Erythroblast (primary cell): Measurements from ENCODE around the gene HOXA3.

ENCODE experiments used
- DNase-seq, 2 experiments: peaks; one replicate each; lab custom pipeline; 2025; lab: John Stamatoyannopoulos, UW
- GATA1 ChIP-seq: IDR thresholded peaks from 2 replicates; pipeline ENCODE4 v1.6.1; 2011; ENCODE audit warnings: low read depth, mild to moderate bottlenecking, control low read depth, low read length, moderate library complexity
- POLR2A ChIP-seq: IDR thresholded peaks from 2 replicates; pipeline ENCODE4 v1.6.1; 2011; ENCODE audit warnings: mild to moderate bottlenecking, low read length

The HOXA3 gene

GRCh38 chr7:27176962-27177794 lies 24.8 kb upstream of the HOXA3 start:
- no peak for DNase-seq
- TF ChIP-seq POLR2A (no peak), GATA1 (no peak)

GRCh38 chr7:27176524-27176845 lies 24.1 kb upstream of the HOXA3 start:
- TF ChIP-seq GATA1: no peak
- no peak for TF ChIP-seq POLR2A
- DNase-seq: no peak

- DNase-seq: no peak
- no peak for TF ChIP-seq GATA1
- TF ChIP-seq POLR2A: no peak
Observed at GRCh38 chr7:27175626-27176523, 23.5 kb upstream of the HOXA3 start.

- no peak for DNase-seq
- TF ChIP-seq POLR2A (no peak), GATA1 (no peak)
Observed at GRCh38 chr7:27174874-27175625, 22.7 kb upstream of the HOXA3 start.

GRCh38 chr7:27173956-27174873 lies 21.8 kb upstream of the HOXA3 start, which contains the start of gene HOXA10:
HOXA10 (minus strand) TSS chr7:27174320; CDS start chr7:27174306, 14 bp downstream.
- DNase-seq: no peak
- TF ChIP-seq POLR2A (no peak), GATA1 (no peak)

DNA sequence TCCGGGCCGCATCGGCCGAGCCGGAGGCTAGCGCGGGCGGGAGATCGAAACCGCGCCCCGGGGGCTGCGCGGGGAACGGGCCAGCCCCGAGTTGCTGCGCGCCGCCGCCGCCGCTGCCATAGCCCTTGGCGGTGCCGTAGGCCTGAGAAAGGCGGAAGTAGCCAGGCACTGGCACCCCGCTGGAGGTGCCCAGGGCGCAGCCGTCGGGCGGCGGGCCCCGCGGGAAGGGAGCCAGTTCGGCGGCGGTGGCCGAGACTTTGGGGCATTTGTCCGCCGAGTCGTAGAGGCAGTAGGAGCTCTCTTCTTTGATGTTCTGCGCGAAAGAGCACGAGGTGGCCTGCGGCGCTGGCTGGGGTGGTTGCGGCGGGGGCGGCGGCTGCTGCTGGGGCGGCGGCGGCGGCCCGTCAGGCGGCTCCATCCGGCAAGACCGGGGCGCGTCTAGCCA lies 21.1 kb upstream of the HOXA3 start:
- DNase-seq: no peak
- TF ChIP-seq POLR2A (no peak), GATA1 (no peak)

- TF ChIP-seq POLR2A (no peak), GATA1 (no peak)
- DNase-seq: no peak
Observed at GRCh38 chr7:27172823-27173510, 20.6 kb upstream of the HOXA3 start.

- DNase-seq: no peak
- TF ChIP-seq GATA1 (no peak), POLR2A (no peak)
Observed at GRCh38 chr7:27172315-27172774, 20.0 kb upstream of the HOXA3 start.

DNA sequence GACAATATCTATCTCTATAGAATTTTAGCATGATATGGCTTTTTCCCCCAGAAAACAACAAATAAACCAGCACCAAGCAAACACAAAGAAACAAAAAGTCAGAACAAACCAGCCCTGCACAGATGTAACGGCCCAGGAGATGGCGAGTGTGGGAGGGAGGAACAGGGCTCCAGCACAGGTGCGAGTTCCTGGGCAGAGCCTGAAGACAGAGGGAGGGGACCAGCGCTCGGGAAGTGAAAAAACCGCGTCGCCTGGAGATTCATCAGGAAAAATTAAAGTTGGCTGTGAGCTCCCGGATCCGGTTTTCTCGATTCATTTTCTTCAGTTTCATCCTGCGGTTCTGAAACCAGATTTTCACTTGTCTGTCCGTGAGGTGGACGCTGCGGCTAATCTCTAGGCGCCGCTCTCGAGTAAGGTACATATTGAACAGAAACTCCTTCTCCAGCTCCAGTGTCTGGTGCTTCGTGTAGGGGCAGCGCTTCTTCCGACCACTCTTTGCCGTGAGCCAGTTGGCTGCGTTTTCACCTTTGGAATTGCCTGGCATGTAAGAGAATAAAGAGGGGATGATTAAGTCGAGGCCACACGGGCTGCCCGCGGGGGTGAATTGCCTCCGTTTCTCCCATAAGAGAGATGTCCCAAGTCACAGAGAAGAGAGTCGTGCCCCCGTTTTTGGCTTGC lies 19.4 kb upstream of the HOXA3 start:
- TF ChIP-seq POLR2A (no peak), GATA1 (no peak)
- no peak for DNase-seq

DNA sequence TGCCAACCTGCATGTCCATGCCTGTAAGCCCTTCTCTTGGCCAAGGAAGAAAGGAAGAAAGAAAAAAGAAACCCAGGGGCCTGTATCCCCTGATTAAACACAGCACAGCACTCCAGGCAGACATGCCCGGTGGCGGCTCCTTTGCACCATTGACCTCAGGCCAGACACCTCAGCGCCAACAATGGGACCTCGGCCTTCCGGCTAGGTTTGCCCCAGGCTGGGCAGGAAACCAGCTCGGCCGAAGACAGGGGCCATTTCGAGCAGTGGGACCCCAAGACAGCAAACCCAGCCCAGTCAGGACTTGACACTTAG lies 18.9 kb upstream of the HOXA3 start:
- no peak for DNase-seq
- TF ChIP-seq GATA1: no peak
- TF ChIP-seq POLR2A: no peak

- TF ChIP-seq POLR2A: no peak
- no peak for TF ChIP-seq GATA1
- no peak for DNase-seq
Observed at GRCh38 chr7:27170426-27171324, 18.3 kb upstream of the HOXA3 start.
